Measurements from ENCODE around the gene CPD.

CPD gene

DNA sequence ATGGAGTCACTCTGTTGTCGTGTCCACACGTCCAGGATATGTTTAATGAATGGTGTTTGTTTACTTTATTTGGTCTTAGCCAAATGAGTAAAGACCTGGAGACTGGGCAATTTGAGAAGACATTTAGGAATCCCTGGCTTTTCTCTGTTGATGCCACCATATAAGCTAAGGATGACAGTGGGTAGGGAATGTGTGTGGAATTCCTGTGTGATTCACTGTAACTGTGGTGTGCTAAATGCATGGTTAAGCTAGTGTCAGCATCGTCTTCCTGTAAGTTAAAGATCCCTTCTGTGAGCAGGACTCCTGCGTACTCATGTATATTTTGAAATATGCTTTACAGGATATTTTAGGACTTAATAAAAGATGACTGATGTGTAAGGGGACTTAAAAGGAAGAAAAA lies 124.8 kb downstream of the CPD start:
- DNase-seq (ENCODE audit: low read depth) = no peak
- TF ChIP-seq, protein P1, sequence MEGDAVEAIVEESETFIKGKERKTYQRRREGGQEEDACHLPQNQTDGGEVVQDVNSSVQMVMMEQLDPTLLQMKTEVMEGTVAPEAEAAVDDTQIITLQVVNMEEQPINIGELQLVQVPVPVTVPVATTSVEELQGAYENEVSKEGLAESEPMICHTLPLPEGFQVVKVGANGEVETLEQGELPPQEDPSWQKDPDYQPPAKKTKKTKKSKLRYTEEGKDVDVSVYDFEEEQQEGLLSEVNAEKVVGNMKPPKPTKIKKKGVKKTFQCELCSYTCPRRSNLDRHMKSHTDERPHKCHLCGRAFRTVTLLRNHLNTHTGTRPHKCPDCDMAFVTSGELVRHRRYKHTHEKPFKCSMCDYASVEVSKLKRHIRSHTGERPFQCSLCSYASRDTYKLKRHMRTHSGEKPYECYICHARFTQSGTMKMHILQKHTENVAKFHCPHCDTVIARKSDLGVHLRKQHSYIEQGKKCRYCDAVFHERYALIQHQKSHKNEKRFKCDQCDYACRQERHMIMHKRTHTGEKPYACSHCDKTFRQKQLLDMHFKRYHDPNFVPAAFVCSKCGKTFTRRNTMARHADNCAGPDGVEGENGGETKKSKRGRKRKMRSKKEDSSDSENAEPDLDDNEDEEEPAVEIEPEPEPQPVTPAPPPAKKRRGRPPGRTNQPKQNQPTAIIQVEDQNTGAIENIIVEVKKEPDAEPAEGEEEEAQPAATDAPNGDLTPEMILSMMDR (IDR thresholded peaks at IDR 0.05; ENCODE audit: low read depth, low read length, missing control alignments) = no peak
- H3K4me3 ChIP-seq (ENCODE audit: low read depth, low read length) = no peak overlapping the region

DNA sequence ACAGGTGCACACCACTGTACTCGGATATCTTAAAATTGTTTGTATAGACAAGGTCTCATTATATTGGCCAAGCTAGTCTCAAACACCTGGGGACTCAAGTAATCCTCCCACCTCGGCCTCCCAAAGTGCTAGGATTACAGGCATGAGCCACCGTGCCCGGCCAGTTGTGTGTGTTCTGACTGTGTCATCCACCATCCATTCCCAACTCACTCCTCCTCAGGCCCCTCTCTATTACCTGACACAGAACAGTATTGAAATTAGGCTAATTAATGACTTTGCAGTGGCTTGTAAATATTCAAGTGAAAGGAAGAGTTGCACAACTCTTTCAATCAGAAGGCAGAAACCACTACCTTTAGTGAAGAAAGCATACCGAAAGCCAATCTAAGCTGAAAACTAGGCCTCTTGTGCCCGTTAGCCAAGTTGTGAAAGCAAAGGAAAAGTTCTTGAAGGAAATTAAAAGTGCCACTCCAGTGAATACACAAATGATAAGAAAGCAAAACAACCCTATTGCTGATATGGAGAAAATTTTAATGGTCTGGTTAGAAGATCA lies 127.2 kb downstream of the CPD start:
- TF ChIP-seq, protein P1 (IDR thresholded peaks at IDR 0.05; ENCODE audit: low read depth, low read length, missing control alignments) = no peak
- no peak overlapping the region for H3K4me3 ChIP-seq (ENCODE audit: low read depth, low read length)
- DNase-seq (ENCODE audit: low read depth) = no peak

DNA sequence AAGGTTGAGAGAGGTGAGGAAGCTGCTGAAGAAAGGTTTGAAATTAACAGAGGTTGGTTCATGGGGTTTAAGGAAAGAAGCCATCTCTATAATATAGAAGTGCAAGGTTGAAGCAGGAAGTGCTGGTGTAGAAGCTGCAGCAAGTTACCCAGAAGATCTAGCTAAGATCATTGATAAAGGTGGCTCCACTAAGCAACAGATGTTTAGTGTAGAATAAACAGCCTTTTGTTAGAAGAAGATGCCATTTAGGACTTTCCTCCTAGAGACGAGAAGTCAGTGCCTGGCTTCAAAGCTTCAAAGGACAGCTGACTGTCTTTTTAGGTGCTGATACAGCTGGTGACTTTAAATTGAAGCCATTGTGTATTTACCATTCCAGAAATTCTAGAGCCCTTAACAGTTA lies 127.8 kb downstream of the CPD start:
- DNase-seq (ENCODE audit: low read depth) = no peak
- H3K4me3 ChIP-seq (ENCODE audit: low read depth, low read length) = no peak overlapping the region
- TF ChIP-seq, protein P1 (IDR thresholded peaks at IDR 0.05; ENCODE audit: low read depth, low read length, missing control alignments) = no peak

DNA sequence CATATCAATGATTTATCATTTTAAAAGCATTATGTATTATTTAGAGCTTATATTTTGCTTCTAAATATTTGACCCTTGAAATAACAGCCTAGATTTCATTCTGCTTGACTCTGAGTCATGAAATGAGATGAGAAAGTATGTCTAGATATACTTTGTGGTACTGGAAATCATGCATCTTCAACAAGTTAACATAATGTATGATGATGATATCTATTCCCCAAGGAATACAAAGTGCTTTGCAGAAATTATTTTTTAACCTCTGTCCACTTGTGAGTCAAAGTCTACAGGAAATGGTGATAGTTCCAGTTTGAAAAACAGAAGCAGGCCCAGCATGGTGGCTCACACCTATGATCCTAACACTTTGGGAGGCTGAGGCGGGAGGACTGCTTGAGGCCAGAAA lies 134.6 kb downstream of the CPD start:
- no peak for DNase-seq (ENCODE audit: low read depth)
- no peak overlapping the region for H3K4me3 ChIP-seq (ENCODE audit: low read depth, low read length)
- TF ChIP-seq, protein P1 (IDR thresholded peaks at IDR 0.05; ENCODE audit: low read depth, low read length, missing control alignments) = no peak

DNA sequence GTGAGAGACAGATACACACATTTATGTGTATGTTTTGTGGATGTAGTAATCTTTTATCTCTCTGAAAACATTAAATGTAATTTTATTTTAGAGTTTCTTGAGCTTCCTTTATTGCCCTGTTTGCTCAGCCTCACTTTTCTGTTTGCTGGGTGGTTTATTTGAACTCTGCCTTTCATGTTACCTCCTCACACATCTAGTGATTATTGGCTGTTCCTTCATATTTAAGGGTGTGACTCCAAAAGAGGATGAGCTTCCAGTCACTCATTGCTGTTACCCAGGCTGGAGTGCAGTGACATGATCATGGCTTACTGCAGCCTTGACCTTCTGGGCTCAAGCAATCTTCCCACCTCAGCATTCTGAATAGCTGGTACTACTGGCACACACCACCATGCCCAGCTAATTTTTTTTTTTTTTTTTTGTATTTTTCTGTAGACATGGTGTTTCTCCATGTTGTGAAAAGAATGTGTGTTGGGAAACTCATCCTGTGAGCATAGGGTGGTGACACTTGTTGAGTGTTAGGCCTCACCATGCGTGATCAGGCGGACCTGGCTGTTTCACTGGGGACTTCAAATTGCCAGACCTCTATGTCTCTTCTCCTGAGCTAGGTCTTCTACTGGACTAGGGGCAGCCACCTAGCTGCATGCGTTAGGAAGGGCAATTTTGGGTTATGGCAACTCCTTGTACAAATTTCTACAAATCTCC lies 136.3 kb downstream of the CPD start:
- DNase-seq (ENCODE audit: low read depth) = no peak
- TF ChIP-seq, protein P1 (IDR thresholded peaks at IDR 0.05; ENCODE audit: low read depth, low read length, missing control alignments) = no peak
- H3K4me3 ChIP-seq (ENCODE audit: low read depth, low read length) = no peak overlapping the region

DNA sequence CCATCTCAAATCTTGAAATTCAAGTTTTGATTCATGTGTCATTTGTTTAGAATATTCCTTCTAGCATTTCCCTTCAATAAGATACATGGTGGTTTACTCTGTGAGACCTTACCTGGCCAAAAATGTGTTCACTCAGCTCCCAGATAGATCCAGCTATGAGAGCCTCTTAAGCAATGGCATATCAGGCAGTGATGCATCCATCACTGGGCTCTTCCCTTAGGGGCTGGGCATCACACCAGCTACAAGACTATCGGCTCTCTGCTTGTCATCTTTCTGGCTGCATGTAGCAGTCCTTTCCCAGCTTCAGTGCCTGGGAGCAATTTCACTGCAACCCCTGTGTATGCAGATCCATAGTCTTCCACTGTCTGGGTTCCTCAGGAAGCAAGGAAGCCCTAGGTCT lies 139.1 kb downstream of the CPD start:
- no peak for DNase-seq (ENCODE audit: low read depth)
- H3K4me3 ChIP-seq (ENCODE audit: low read depth, low read length) = no peak overlapping the region
- TF ChIP-seq, protein P1 (IDR thresholded peaks at IDR 0.05; ENCODE audit: low read depth, low read length, missing control alignments) = no peak

DNA sequence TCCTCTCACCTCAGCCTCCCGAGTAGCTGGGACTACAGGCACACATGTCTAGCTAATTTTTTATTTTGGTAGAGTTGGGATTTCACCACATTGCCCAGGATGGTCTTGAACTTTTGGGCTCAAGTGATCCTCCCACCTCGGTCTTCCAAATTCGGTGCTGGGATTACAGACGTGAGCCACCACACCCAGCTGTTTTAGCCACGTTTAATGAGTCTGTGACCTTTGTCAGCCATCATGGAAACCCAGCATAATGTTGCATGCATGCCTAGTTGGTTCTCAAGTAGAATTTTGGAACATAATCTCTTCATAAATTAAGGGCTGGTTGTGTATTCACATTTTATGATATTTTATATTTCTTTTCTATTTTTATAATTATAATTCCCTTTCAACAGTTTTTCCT lies 140.4 kb downstream of the CPD start:
- no peak overlapping the region for H3K4me3 ChIP-seq (ENCODE audit: low read depth, low read length)
- no peak for DNase-seq (ENCODE audit: low read depth)
- TF ChIP-seq, protein P1 (IDR thresholded peaks at IDR 0.05; ENCODE audit: low read depth, low read length, missing control alignments) = no peak
